CD4-positive, alpha-beta T cell treated with Interleukin-4 for 1 hour (primary cell): Measurements from ENCODE around the gene KIAA0513.

Experiments used
- DNase-seq, 2 donors: peaks; one replicate each; pipeline ENCODE4 v3.0.0-alpha.2; 2020 to 2022

The KIAA0513 gene

GRCh38 chr16:85027349-85027957 lies at the start of gene KIAA0513:
Gene KIAA0513 (plus strand): TSS chr16:85027795. CDS start chr16:85067072, 39,277 bp downstream.
- peak; percentile 94 to 95 for DNase-seq

- no peak for DNase-seq
Measured at GRCh38 chr16:84979516-84979915, 48.1 kb upstream of the KIAA0513 start.

GRCh38 chr16:84982434-84982833 lies 45.2 kb upstream of the KIAA0513 start:
- peak; percentile 16 to 44 for DNase-seq

- no peak for DNase-seq
Measured at GRCh38 chr16:84985079-84986065, 42.2 kb upstream of the KIAA0513 start.

- DNase-seq, result no peak
Measured at GRCh38 chr16:84986102-84986501, 41.5 kb upstream of the KIAA0513 start.

GRCh38 chr16:84986879-84987278 lies 40.7 kb upstream of the KIAA0513 start:
- DNase-seq, result no peak

- DNase-seq, result no peak
Measured at GRCh38 chr16:84988328-84989080, 39.1 kb upstream of the KIAA0513 start.

GRCh38 chr16:84989749-84990620 lies 37.6 kb upstream of the KIAA0513 start:
- DNase-seq, result no peak

GRCh38 chr16:84990782-84991181 lies 36.8 kb upstream of the KIAA0513 start:
- no peak for DNase-seq

GRCh38 chr16:84992717-84993075 lies 34.9 kb upstream of the KIAA0513 start:
- DNase-seq, result no peak

GRCh38 chr16:84993926-84994325 lies 33.7 kb upstream of the KIAA0513 start:
- no peak for DNase-seq

GRCh38 chr16:84995663-84996062 lies 31.9 kb upstream of the KIAA0513 start:
- DNase-seq, result peak in 1 of 2 donors; percentile 46

- DNase-seq, result no peak
Measured at GRCh38 chr16:84996365-84996764, 31.2 kb upstream of the KIAA0513 start.

- no peak for DNase-seq
Measured at GRCh38 chr16:84999200-84999599, 28.4 kb upstream of the KIAA0513 start.

- DNase-seq, result no peak
Measured at GRCh38 chr16:84999857-85000480, 27.6 kb upstream of the KIAA0513 start.

- no peak for DNase-seq
Measured at GRCh38 chr16:85002099-85002541, 25.5 kb upstream of the KIAA0513 start.

GRCh38 chr16:85002608-85003007 lies 25.0 kb upstream of the KIAA0513 start:
- peak in 1 of 2 donors; percentile 40 for DNase-seq

GRCh38 chr16:85003076-85003475 lies 24.5 kb upstream of the KIAA0513 start:
- no peak for DNase-seq

- DNase-seq, result no peak
Measured at GRCh38 chr16:85003725-85004586, 23.6 kb upstream of the KIAA0513 start.

GRCh38 chr16:85004587-85005205 lies 22.9 kb upstream of the KIAA0513 start:
- no peak for DNase-seq
